ENCODE data around the gene WDR89. TPM values are rescaled to one million over a fixed set of nuclear protein-coding genes. Genes with fewer than 3 reads are reported as not detected.

The WDR89 gene
- total and polyA plus RNA-seq, 2 experiments from 2014 or later = 21.5 to 31.8 TPM

DNA sequence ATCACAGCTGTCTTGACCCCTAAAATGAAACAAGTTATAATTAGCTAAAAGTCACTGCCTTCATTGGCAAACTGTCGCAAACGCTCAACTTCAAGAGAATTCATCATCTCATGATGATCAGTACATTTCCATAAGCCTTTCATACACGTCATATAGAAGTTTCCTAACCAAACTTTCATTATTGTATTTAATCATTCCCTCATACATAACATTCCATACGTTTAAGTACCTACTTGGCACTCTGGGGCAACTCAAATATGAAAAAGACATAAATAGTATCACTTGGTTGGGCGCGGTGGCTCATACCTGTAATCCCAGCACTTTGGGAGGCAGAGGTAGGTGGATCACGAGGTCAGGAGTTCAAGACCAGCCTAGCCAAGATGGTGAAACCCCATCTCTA is 86.1 kb downstream of the WDR89 start:
- Mint-ChIP-seq H3K9me3 (no peaks in the 10 kb centered on the region; the same call in 2 of the 3 replicates), H3K36me3 (ENCODE audit: low read depth) (no peaks in the 10 kb centered on the region), H3K27me3 (ENCODE audit: insufficient read depth, low read depth, poor library complexity) (no peaks in the 10 kb centered on the region), H3K4me3 (no peak overlapping the region), H3K4me1 (no peaks in the 10 kb centered on the region), H3K27ac (no peak overlapping the region)
- Histone ChIP-seq H3K36me3 (ENCODE audit: insufficient read depth) (no peaks in the 10 kb centered on the region), H3K79me2 (replicated peaks; ENCODE audit: insufficient read depth) (no peaks in the 10 kb centered on the region), H3K27me3 (ENCODE audit: insufficient read depth) (no peaks in the 10 kb centered on the region), H2AFZ (no peak overlapping the region), H4K20me1 (replicated peaks; ENCODE audit: insufficient read depth) (no peaks in the 10 kb centered on the region), H3K4me3 (no peak overlapping the region), H3K4me2 (no peak overlapping the region), H3K27ac (ENCODE audit: low read depth) (no peak overlapping the region), H3F3A (replicated peaks; ENCODE audit: low read depth) (no peaks in the 10 kb centered on the region), H3K9me2 (ENCODE audit: insufficient read depth) (no peaks in the 10 kb centered on the region), H3K4me1 (ENCODE audit: insufficient read depth) (no peaks in the 10 kb centered on the region)
- DNase-seq (ENCODE audit: low spot score) (no peak), ATAC-seq (no peak)
- TF ChIP-seq, protein P1, sequence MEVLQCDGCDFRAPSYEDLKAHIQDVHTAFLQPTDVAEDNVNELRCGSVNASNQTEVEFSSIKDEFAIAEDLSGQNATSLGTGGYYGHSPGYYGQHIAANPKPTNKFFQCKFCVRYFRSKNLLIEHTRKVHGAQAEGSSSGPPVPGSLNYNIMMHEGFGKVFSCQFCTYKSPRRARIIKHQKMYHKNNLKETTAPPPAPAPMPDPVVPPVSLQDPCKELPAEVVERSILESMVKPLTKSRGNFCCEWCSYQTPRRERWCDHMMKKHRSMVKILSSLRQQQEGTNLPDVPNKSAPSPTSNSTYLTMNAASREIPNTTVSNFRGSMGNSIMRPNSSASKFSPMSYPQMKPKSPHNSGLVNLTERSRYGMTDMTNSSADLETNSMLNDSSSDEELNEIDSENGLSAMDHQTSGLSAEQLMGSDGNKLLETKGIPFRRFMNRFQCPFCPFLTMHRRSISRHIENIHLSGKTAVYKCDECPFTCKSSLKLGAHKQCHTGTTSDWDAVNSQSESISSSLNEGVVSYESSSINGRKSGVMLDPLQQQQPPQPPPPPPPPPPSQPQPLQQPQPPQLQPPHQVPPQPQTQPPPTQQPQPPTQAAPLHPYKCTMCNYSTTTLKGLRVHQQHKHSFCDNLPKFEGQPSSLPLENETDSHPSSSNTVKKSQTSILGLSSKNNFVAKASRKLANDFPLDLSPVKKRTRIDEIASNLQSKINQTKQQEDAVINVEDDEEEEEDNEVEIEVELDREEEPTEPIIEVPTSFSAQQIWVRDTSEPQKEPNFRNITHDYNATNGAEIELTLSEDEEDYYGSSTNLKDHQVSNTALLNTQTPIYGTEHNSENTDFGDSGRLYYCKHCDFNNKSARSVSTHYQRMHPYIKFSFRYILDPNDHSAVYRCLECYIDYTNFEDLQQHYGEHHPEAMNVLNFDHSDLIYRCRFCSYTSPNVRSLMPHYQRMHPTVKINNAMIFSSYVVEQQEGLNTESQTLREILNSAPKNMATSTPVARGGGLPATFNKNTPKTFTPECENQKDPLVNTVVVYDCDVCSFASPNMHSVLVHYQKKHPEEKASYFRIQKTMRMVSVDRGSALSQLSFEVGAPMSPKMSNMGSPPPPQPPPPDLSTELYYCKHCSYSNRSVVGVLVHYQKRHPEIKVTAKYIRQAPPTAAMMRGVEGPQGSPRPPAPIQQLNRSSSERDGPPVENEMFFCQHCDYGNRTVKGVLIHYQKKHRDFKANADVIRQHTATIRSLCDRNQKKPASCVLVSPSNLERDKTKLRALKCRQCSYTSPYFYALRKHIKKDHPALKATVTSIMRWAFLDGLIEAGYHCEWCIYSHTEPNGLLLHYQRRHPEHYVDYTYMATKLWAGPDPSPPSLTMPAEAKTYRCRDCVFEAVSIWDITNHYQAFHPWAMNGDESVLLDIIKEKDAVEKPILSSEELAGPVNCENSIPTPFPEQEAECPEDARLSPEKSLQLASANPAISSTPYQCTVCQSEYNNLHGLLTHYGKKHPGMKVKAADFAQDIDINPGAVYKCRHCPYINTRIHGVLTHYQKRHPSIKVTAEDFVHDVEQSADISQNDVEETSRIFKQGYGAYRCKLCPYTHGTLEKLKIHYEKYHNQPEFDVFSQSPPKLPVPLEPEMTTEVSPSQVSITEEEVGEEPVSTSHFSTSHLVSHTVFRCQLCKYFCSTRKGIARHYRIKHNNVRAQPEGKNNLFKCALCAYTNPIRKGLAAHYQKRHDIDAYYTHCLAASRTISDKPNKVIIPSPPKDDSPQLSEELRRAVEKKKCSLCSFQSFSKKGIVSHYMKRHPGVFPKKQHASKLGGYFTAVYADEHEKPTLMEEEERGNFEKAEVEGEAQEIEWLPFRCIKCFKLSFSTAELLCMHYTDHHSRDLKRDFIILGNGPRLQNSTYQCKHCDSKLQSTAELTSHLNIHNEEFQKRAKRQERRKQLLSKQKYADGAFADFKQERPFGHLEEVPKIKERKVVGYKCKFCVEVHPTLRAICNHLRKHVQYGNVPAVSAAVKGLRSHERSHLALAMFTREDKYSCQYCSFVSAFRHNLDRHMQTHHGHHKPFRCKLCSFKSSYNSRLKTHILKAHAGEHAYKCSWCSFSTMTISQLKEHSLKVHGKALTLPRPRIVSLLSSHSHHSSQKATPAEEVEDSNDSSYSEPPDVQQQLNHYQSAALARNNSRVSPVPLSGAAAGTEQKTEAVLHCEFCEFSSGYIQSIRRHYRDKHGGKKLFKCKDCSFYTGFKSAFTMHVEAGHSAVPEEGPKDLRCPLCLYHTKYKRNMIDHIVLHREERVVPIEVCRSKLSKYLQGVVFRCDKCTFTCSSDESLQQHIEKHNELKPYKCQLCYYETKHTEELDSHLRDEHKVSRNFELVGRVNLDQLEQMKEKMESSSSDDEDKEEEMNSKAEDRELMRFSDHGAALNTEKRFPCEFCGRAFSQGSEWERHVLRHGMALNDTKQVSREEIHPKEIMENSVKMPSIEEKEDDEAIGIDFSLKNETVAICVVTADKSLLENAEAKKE (CRISPR knock-in tag; IDR thresholded peaks at IDR 0.05) = no peak
- TF ChIP-seq EZH2phosphoT487 (IDR thresholded peaks at IDR 0.05; ENCODE audit: unreplicated experiment) (no peak), CTCF (conservative IDR thresholded peaks at IDR 0.05; ENCODE audit: low read depth in 2 of 2) (no peak), ZNF331 (CRISPR knock-in tag; IDR thresholded peaks at IDR 0.05; ENCODE audit: low read depth) (no peak), ZNF114 (CRISPR knock-in tag; IDR thresholded peaks at IDR 0.05) (no peak), EZH2 (IDR thresholded peaks at IDR 0.05; ENCODE audit: low read depth, unreplicated experiment) (no peak), NANOG (IDR thresholded peaks at IDR 0.05; ENCODE audit: borderline replicate concordance) (no peak), STAT1 (IDR thresholded peaks at IDR 0.05; ENCODE audit: unreplicated experiment) (no peak), POLR2AphosphoS5 (IDR thresholded peaks at IDR 0.05; ENCODE audit: low read depth) (no peak), CREB1 (CRISPR knock-in tag; IDR thresholded peaks at IDR 0.05; ENCODE audit: low read depth) (no peak), JUNB (IDR thresholded peaks at IDR 0.05; ENCODE audit: unreplicated experiment) (no peak)
- TF ChIP-seq, protein P2, sequence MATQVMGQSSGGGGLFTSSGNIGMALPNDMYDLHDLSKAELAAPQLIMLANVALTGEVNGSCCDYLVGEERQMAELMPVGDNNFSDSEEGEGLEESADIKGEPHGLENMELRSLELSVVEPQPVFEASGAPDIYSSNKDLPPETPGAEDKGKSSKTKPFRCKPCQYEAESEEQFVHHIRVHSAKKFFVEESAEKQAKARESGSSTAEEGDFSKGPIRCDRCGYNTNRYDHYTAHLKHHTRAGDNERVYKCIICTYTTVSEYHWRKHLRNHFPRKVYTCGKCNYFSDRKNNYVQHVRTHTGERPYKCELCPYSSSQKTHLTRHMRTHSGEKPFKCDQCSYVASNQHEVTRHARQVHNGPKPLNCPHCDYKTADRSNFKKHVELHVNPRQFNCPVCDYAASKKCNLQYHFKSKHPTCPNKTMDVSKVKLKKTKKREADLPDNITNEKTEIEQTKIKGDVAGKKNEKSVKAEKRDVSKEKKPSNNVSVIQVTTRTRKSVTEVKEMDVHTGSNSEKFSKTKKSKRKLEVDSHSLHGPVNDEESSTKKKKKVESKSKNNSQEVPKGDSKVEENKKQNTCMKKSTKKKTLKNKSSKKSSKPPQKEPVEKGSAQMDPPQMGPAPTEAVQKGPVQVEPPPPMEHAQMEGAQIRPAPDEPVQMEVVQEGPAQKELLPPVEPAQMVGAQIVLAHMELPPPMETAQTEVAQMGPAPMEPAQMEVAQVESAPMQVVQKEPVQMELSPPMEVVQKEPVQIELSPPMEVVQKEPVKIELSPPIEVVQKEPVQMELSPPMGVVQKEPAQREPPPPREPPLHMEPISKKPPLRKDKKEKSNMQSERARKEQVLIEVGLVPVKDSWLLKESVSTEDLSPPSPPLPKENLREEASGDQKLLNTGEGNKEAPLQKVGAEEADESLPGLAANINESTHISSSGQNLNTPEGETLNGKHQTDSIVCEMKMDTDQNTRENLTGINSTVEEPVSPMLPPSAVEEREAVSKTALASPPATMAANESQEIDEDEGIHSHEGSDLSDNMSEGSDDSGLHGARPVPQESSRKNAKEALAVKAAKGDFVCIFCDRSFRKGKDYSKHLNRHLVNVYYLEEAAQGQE (IDR thresholded peaks at IDR 0.05; ENCODE audit: unreplicated experiment) = no peak
- TF ChIP-seq, protein P3, sequence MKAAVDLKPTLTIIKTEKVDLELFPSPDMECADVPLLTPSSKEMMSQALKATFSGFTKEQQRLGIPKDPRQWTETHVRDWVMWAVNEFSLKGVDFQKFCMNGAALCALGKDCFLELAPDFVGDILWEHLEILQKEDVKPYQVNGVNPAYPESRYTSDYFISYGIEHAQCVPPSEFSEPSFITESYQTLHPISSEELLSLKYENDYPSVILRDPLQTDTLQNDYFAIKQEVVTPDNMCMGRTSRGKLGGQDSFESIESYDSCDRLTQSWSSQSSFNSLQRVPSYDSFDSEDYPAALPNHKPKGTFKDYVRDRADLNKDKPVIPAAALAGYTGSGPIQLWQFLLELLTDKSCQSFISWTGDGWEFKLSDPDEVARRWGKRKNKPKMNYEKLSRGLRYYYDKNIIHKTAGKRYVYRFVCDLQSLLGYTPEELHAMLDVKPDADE (IDR thresholded peaks at IDR 0.05) = no peak

Measured in GM23338 (cell line).